Stimulated activated CD8-positive, alpha-beta memory T cell treated with anti-CD3 and anti-CD28 coated beads, Interleukin-15, amount 100 ng/mL, for 48 hours (primary cell): ENCODE measurements around the gene OR51I2.
A peak's percentile ranks its signal among the peaks of the same experiment; 100 is the strongest.

Source experiments
- DNase-seq, 2 donors: peaks; one replicate each; pipeline ENCODE4 v3.0.0-alpha.2; 2020; ENCODE audit warnings: low read depth in 2 of 2

The OR51I2 gene, protein sequence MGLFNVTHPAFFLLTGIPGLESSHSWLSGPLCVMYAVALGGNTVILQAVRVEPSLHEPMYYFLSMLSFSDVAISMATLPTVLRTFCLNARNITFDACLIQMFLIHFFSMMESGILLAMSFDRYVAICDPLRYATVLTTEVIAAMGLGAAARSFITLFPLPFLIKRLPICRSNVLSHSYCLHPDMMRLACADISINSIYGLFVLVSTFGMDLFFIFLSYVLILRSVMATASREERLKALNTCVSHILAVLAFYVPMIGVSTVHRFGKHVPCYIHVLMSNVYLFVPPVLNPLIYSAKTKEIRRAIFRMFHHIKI

GRCh38 chr11:5449023-5449422 is at the start of gene OR51I2:
TSS of gene OR51I2 (plus strand) at chr11:5449323. CDS start at chr11:5453489, 4,166 bp downstream.
- DNase-seq: no peak

GRCh38 chr11:5405173-5405572 is 44.0 kb upstream of the OR51I2 start:
- no peak for DNase-seq

DNA sequence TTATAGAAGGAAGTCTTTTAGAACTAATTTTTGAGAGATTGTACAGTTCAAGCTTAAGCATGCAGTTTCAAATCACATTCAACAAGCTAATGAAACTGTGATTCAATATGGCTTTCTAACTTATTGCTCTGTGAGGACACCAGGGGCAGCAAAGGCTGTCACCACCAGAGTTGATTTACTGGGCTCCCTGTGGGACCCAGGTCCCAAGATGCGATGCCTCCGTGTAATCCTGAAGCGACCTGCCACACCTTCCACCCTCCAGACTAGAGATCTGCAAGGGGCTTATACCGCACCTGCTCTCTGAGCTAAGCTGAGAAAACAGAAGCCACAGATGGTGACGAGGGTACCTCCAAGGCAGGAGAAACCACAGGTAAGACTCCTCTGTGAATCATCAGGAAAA is 28.1 kb upstream of the OR51I2 start:
- DNase-seq: no peak

DNA sequence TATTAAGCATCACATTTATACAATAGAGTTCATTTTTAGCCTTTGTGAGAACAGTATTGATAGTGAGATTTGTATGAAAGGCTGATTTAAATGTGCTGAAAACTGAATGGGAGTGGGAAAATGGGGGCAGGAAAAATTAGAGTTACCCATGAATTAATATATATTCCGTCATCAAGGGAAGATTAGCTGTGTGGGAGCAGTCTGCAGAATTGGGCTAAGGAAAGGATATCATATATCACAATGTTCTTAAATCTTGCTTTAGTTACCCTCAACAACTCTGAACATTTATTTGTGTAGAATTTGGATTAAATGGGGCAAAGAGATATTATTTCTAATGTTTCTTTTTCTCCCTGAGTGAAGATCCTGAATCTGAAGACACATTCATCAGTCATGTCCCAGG is 27.3 kb upstream of the OR51I2 start, which contains the start of gene OR51Q1:
TSS of gene OR51Q1 (plus strand) at position 301 of the 400 bp plus-strand sequence. CDS start at position 391, 90 bp downstream.
- no peak for DNase-seq

- DNase-seq: no peak
Measured at GRCh38 chr11:5423131-5423530, 26.0 kb upstream of the OR51I2 start.

- DNase-seq: no peak
Measured at GRCh38 chr11:5441414-5441813, 7.7 kb upstream of the OR51I2 start, which contains the start of gene OR51I1. TSS of gene OR51I1 (minus strand) at chr11:5441514. CDS start at chr11:5441514, 0 bp downstream.

- DNase-seq: no peak
Measured at GRCh38 chr11:5443835-5444393, 5.2 kb upstream of the OR51I2 start.

DNA sequence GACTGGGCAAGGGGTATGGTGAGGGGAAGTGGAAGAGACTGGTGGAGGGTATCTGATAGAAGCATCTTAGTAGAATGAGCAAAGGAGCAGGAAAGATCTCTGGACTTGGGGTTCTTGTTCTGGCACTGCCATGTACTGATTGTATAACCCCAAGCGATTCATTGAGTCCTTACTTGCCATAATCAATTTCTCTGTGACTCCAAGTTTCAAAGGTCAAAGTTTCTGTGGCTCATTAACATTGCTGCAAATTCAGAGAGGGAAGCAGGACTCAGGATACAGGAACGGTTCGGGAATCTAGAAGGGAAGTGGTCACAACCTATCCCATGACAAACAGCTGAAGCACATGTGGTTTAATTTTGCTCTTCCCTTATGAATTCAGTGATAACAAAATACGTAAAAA is 309 bp downstream of the OR51I2 start:
- no peak for DNase-seq

- DNase-seq: no peak
Measured at GRCh38 chr11:5460983-5461621, 12.0 kb downstream of the OR51I2 start.

DNA sequence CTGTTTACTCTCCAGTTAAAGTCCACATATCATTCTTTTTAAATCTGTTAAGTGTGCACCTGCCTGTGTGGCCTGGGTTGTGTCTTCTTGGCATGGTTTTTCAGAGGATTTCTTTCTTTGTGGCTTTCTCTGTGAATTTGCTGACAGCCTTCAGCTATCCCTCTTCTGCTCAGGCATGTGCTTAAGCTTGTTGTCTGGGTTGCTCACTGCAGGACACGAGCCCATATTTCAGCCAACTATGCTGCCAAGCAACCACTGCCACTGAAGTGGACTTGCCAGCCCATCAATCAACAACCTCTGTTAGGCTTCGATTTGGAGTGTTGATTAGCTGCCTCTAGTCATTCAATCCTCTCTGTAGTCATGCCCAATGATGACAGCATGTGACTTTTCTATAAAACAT is 18.4 kb downstream of the OR51I2 start:
- DNase-seq: no peak

GRCh38 chr11:5473921-5474320 is 24.8 kb downstream of the OR51I2 start:
- DNase-seq: no peak

DNA sequence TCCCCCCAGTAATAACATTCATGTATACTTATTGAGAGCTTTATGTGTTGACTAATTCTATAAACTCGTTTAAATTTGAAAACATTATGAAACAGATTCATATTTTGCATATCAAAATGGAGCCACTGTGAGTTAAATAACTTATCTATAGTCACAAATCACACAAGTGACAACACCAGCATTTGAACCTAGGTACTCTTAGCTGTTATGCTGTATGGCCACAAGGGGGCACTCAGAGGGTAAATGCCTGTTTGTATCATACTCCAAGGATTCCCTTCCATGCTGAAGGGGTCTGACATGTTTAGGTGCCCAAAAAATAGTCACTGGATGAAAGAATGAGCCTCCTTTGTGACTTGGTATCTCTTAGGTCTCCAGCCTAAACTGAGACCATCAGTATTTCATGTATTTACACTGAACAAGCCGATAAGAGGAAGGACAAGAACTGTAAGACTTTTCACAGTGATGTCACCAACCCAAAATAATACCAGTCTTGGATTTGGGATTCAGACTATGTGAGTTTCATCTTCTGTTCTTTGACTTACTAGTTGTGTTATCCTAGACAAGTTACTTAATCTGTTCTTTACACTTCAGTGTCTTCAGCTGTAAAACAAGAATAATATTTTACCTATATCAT is 27.2 kb downstream of the OR51I2 start:
- DNase-seq: no peak

GRCh38 chr11:5486003-5486402 is 36.9 kb downstream of the OR51I2 start:
- no peak for DNase-seq

- DNase-seq: peak in 1 of 2 donors; percentile 9
Measured at GRCh38 chr11:5486421-5486820, 37.3 kb downstream of the OR51I2 start.

GRCh38 chr11:5488385-5488784 is 39.3 kb downstream of the OR51I2 start, which contains the start of gene OR52D1:
TSS of gene OR52D1 (plus strand) at chr11:5488685. CDS start at chr11:5488707, 22 bp downstream.
- no peak for DNase-seq

DNA sequence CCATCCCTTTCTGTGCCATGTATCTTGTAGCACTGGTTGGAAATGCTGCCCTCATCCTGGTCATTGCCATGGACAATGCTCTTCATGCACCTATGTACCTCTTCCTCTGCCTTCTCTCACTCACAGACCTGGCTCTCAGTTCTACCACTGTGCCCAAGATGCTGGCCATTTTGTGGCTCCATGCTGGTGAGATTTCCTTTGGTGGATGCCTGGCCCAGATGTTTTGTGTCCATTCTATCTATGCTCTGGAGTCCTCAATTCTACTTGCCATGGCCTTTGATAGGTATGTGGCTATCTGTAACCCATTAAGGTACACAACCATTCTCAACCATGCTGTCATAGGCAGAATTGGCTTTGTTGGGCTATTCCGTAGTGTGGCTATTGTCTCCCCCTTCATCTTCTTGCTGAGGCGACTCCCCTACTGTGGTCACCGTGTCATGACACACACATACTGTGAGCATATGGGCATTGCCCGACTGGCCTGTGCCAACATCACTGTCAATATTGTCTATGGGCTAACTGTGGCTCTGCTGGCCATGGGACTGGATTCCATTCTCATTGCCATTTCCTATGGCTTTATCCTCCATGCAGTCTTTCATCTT is 39.8 kb downstream of the OR51I2 start:
- DNase-seq: no peak

DNA sequence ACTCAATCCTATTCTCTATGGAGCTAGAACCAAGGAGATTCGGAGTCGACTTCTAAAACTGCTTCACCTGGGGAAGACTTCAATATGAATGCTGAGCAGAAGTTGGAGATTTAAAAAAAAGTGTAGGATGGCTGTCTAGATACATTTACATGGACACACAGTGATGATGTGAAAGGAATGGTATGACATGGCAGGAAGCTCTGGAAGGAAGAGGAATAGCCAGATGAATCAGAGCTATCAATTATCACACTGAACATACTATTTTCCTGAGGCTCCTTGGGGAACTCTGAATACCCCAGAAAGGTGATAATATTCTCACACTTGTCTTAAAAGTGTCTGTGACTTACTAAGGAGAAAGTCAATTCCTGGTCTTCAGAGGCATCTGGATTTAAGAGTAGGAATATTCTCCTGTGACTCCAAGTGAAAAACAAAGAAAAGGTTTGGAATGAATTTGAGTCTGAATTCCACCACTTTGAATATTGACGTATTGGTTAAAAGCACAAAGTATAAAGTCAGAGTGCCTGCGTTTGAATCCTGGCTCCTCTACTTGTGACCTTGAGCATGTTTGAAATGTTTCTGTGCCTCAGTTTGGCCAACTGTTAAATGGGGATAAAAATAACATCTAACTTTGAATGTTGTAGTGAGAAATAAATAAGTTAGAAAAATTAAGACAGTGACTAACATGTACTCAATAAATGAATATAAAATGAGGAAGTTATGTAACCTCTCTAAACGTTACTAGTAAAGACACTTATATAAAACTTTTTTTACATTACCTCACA is 40.6 kb downstream of the OR51I2 start:
- DNase-seq: no peak

GRCh38 chr11:5499671-5500070 is 50.5 kb downstream of the OR51I2 start:
- DNase-seq: no peak

DNA sequence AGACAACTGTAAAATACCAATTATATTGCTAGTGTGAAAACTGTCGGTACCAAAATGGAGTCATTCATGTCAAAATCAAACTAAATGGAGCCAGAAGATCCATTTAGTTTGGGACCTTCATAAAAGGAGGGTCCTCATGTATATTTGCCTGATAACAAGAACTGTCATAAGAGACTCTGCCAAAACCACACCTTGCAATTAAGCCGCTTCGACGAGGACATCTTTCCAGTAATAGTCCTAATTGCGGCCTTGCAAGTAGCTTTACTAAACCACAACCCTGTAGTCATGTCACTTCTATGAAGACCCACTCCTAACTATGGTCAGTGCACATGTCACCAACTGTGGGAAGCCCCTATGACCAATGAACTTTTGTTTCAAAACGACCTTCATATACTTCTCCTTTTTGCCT is 51.3 kb downstream of the OR51I2 start:
- no peak for DNase-seq

DNA sequence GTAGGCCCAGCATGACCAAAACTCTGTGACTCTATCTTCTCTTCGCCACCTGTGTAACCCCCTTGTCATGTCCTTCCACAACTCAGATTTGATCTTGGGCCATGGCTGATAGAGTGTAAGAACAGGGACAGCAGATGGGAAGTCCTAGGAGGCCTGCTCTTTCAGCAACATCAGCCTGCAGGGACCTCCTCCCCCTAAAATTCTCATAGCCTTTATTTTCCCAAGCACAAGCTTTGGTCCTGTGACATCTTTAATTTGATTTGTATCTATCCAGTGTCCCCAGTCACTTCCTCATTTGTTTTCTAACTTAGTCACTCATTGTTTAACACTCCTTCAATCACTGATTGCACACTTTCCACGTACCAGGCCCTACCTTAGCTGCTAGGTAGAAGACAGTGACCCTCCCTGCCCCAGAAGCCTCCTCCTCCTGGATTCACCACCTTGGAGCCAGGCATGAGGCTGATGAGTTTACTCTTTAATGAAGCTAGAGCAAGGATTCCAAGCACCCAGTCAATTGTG is 55.3 kb downstream of the OR51I2 start:
- DNase-seq: no peak
